GM21737 (cell line): ENCODE data around the gene CCS.
"Not testable (repeated sequence)": the region's sequence is repeated elsewhere in the genome, so short reads cannot be mapped to it uniquely, and the experiment has no call there.

ENCODE experiments used
- ATAC-seq: cut with Tn5 transposase; IDR thresholded peaks from one replicate; pipeline ENCODE4 v1.9.1; 2021; ENCODE audit warnings: mild to moderate bottlenecking, moderate library complexity; ENCODE audit not compliant: unreplicated experiment

The CCS gene

GRCh38 chr11:66561178-66561974, 31.6 kb upstream of the CCS start:
- ATAC-seq, result no peak

GRCh38 chr11:66561975-66562248, 31.1 kb upstream of the CCS start:
- ATAC-seq, result no peak

- ATAC-seq, result no peak
Observed at GRCh38 chr11:66562275-66562674, 30.7 kb upstream of the CCS start.

GRCh38 chr11:66562907-66563583, 29.9 kb upstream of the CCS start:
- ATAC-seq, result no peak

- no peak for ATAC-seq
Observed at GRCh38 chr11:66563832-66564231, 29.2 kb upstream of the CCS start.

GRCh38 chr11:66564538-66564937, 28.4 kb upstream of the CCS start:
- no peak for ATAC-seq

- ATAC-seq, result no peak
Observed at GRCh38 chr11:66564984-66565383, 28.0 kb upstream of the CCS start.

GRCh38 chr11:66566221-66566620, 26.8 kb upstream of the CCS start:
- ATAC-seq, result no peak

- no peak for ATAC-seq
Observed at GRCh38 chr11:66567787-66568123, 25.2 kb upstream of the CCS start.

- no peak for ATAC-seq
Observed at GRCh38 chr11:66568124-66568916, 24.7 kb upstream of the CCS start, which contains the start of gene CTSF. TSS of gene CTSF (minus strand) at chr11:66568606. CDS start at chr11:66568486, 120 bp downstream.

- no peak for ATAC-seq
Observed at GRCh38 chr11:66569076-66569475, 23.9 kb upstream of the CCS start.

- no peak for ATAC-seq
Observed at GRCh38 chr11:66570079-66570849, 22.7 kb upstream of the CCS start.

- no peak for ATAC-seq
Observed at GRCh38 chr11:66570850-66571180, 22.2 kb upstream of the CCS start.

- no peak for ATAC-seq
Observed at GRCh38 chr11:66579017-66579606, 13.9 kb upstream of the CCS start.

- ATAC-seq, result no peak
Observed at GRCh38 chr11:66580803-66581202, 12.2 kb upstream of the CCS start.

GRCh38 chr11:66581261-66581660, 11.7 kb upstream of the CCS start:
- ATAC-seq, result no peak

GRCh38 chr11:66582565-66583147, 10.3 kb upstream of the CCS start:
- ATAC-seq, result not testable (repeated sequence)

GRCh38 chr11:66585447-66585846, 7.5 kb upstream of the CCS start:
- ATAC-seq, result not testable (repeated sequence)

- no peak for ATAC-seq
Observed at GRCh38 chr11:66586136-66586535, 6.8 kb upstream of the CCS start.

- not testable (repeated sequence) for ATAC-seq
Observed at GRCh38 chr11:66589315-66589714, 3.7 kb upstream of the CCS start.
